ENCODE data around the gene PTRH1. TPM values are rescaled to one million over a fixed set of nuclear protein-coding genes. Genes with fewer than 3 reads are reported as not detected.

PTRH1 gene
- polyA plus RNA-seq, 1 of the 3 experiments (the other 2 are of a cell fraction), result 42.2 TPM

GRCh38 chr9:127700594-127701255 lies 14.7 kb downstream of the PTRH1 start:
- Histone ChIP-seq H3K79me2 (ENCODE audit: insufficient read depth) (no peaks in the 10 kb centered on the region), H3K27me3 (ENCODE audit: insufficient read depth) (no peaks in the 10 kb centered on the region), H4K20me1 (ENCODE audit: insufficient read depth) (no peaks in the 10 kb centered on the region), H3K27ac (ENCODE audit: low read depth in 2 of 2, low read length in 1 of 2) (peak overlapping the region in 1 of 2 experiments; percentile 19; a peak in 1 of 4 replicates), H2AFZ (ENCODE audit: low read depth) (no peak overlapping the region), H3K4me1 (ENCODE audit: control insufficient read depth in 1 of 2, insufficient read depth in 2 of 2, low read depth in 1 of 2, low read length in 1 of 2) (peaks cover 0 to 20% of the 10 kb centered on the region in 2 experiments; a peak in 1 of 4 replicates), H3K9me3 (no peaks in the 10 kb centered on the region), H3K9me2 (no peaks in the 10 kb centered on the region), H3K9ac (no peak overlapping the region), H3K4me3 (ENCODE audit: low read depth in 2 of 2, low read length in 1 of 2) (no peak overlapping the region), H3F3A (replicated peaks; ENCODE audit: insufficient read depth) (peaks cover 10% of the 10 kb centered on the region), H3K4me2 (no peak overlapping the region), H3K36me3 (replicated peaks in 1 of 2; ENCODE audit: control insufficient read depth in 1 of 2, insufficient read depth in 2 of 2, low read length in 1 of 2) (no peaks in the 10 kb centered on the region)
- ChIA-PET CTCF (interaction anchor here (1.0 to 2.3 kb wide), 3 partner anchors 15 to 32 kb away, joined by 4 to 7 read pairs (median 4); partner anchors contain the start of genes PTRH1 and TTC16), POLR2A (no interaction called here)
- 83% methylated on average over 5 of the region's 5 CpGs for WGBS (ENCODE audit: low lambda C conversion rate)
- no peak for DNase-seq
- TF ChIP-seq FOSL2 (IDR thresholded peaks at IDR 0.05; ENCODE audit: borderline replicate concordance, low read depth) (no peak), FOXM1 (IDR thresholded peaks at IDR 0.05; ENCODE audit: low read depth) (no peak), JUND (IDR thresholded peaks at IDR 0.05) (no peak), USF2 (IDR thresholded peaks at IDR 0.05; ENCODE audit: borderline replicate concordance, low read depth, low read length) (no peak), SMC3 (IDR thresholded peaks at IDR 0.05; ENCODE audit: low read depth, low read length) (no peak), MAX (IDR thresholded peaks at IDR 0.05; ENCODE audit: low read depth) (no peak)

- Histone ChIP-seq H3K9me2 (no peaks in the 10 kb centered on the region), H3K4me2 (no peak overlapping the region), H4K20me1 (ENCODE audit: insufficient read depth) (no peaks in the 10 kb centered on the region), H3K79me2 (ENCODE audit: insufficient read depth) (no peaks in the 10 kb centered on the region), H2AFZ (ENCODE audit: low read depth) (no peak overlapping the region), H3K27ac (ENCODE audit: low read depth in 2 of 2, low read length in 1 of 2) (peak overlapping the region in 1 of 2 experiments; percentile 19; a peak in 1 of 4 replicates), H3K9me3 (no peaks in the 10 kb centered on the region), H3K27me3 (ENCODE audit: insufficient read depth) (no peaks in the 10 kb centered on the region), H3K4me1 (ENCODE audit: control insufficient read depth in 1 of 2, insufficient read depth in 2 of 2, low read depth in 1 of 2, low read length in 1 of 2) (peaks cover 0 to 14% of the 10 kb centered on the region in 2 experiments; a peak in 1 of 4 replicates), H3F3A (replicated peaks; ENCODE audit: insufficient read depth) (peaks cover 12% of the 10 kb centered on the region), H3K9ac (no peak overlapping the region), H3K36me3 (replicated peaks in 1 of 2; ENCODE audit: control insufficient read depth in 1 of 2, insufficient read depth in 2 of 2, low read length in 1 of 2) (no peaks in the 10 kb centered on the region), H3K4me3 (ENCODE audit: low read depth in 2 of 2, low read length in 1 of 2) (no peak overlapping the region)
- TF ChIP-seq RAD21 (IDR thresholded peaks at IDR 0.05; ENCODE audit: low read length), result no peak
- TF ChIP-seq USF1 (IDR thresholded peaks at IDR 0.05; ENCODE audit: borderline replicate concordance, low read depth), result no peak
- TF ChIP-seq ELF1 (IDR thresholded peaks at IDR 0.05), result no peak
- no peak for TF ChIP-seq SMC3 (IDR thresholded peaks at IDR 0.05; ENCODE audit: low read depth, low read length)
- no peak for TF ChIP-seq ZBTB33 (IDR thresholded peaks at IDR 0.05; ENCODE audit: borderline replicate concordance, low read depth)
- no peak for TF ChIP-seq MAX (IDR thresholded peaks at IDR 0.05; ENCODE audit: low read depth)
- no peak for TF ChIP-seq RCOR1 (IDR thresholded peaks at IDR 0.05; ENCODE audit: low read length)
- TF ChIP-seq RFX5 (IDR thresholded peaks at IDR 0.05; ENCODE audit: low read length), result no peak
- TF ChIP-seq PBX3 (IDR thresholded peaks at IDR 0.05), result no peak
- TF ChIP-seq FOSL2 (IDR thresholded peaks at IDR 0.05; ENCODE audit: borderline replicate concordance, low read depth), result no peak
- TF ChIP-seq NFIC (IDR thresholded peaks at IDR 0.05; ENCODE audit: borderline replicate concordance), result no peak
- no peak for TF ChIP-seq CTCF (IDR thresholded peaks at IDR 0.05)
- no peak for DNase-seq
- CTCF ChIA-PET, result interaction anchor here (1.9 to 2.3 kb wide), 2 partner anchors 14 to 31 kb away, joined by 4 to 7 read pairs; no protein-coding TSS in a partner anchor
- POLR2A ChIA-PET, result no interaction called here
- WGBS (ENCODE audit: low lambda C conversion rate), result 100% methylated on average over 2 of the region's 2 CpGs
These were observed 15.3 kb downstream of the PTRH1 start for GRCh38 chr9:127700140-127700539.
